ENCODE measurements around the gene ABHD14A. TPM values are rescaled to one million over a fixed set of nuclear protein-coding genes. Genes with fewer than 3 reads are reported as not detected.

Gene ABHD14A
- total RNA-seq, 1 donor from 2014 or later: 17.8 TPM

DNA sequence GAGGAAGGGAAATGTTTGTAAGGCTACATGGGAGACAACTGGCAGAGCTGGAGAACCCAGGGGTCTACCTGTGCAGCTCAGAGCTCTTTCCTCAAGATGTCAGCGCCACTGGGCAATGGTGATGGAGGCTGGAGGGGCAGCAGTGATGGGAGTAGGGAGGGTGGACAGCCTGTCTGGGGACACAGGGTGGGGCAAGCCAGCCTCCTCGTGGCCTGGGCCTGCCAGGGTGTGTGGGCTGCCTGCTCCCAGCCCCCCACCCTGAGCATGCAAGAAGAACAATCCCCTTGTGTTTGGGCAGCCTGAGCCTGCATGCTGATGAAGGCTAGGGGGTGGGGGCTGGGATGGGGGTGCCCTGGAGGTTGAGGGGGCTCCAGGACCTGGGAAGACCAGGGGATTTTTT lies 8.8 kb upstream of the ABHD14A start:
- DNase-seq: no peak
- intact Hi-C loops (cut with DNase I): no loop called here
- Histone ChIP-seq H3K27ac (no peak overlapping the region), H3K36me3 (no peaks in the 10 kb centered on the region), H3K4me1 (peaks cover 22% of the 10 kb centered on the region), H3K27me3 (ENCODE audit: low read depth) (no peaks in the 10 kb centered on the region), H3K9me3 (no peaks in the 10 kb centered on the region), H3K4me3 (no peak overlapping the region)
- no peak for TF ChIP-seq CTCF (IDR thresholded peaks at IDR 0.05)
- ATAC-seq: no peak

DNA sequence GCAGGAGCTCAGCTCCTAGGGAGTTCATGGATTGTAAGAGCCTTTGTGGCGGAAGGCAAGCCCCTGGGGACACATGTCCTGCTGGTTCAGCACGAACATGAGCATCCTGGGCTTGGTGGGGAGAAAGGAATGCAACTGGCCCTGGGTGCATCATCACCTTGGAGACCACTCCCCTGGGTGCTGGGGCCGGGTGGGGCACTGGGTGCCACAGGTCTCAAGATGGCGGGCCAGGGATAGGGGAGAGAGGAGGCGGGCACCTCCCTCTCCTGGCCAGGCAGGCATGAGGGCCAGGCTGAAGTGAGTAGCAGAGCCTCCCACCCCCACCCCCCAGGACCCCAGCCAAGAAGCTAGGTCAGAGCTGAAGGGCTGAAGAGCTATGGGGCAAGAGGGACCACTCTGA lies 8.4 kb upstream of the ABHD14A start:
- no peak for TF ChIP-seq CTCF (IDR thresholded peaks at IDR 0.05)
- peak overlapping the region; percentile 68 for H3K4me3 ChIP-seq
- H3K36me3 ChIP-seq: no peaks in the 10 kb centered on the region
- H3K27ac ChIP-seq: no peak overlapping the region
- ATAC-seq: no peak
- H3K9me3 ChIP-seq: no peaks in the 10 kb centered on the region
- intact Hi-C loops (cut with DNase I): no loop called here
- H3K27me3 ChIP-seq (ENCODE audit: low read depth): no peaks in the 10 kb centered on the region
- H3K4me1 ChIP-seq: peaks cover 25% of the 10 kb centered on the region
- DNase-seq: no peak

DNA sequence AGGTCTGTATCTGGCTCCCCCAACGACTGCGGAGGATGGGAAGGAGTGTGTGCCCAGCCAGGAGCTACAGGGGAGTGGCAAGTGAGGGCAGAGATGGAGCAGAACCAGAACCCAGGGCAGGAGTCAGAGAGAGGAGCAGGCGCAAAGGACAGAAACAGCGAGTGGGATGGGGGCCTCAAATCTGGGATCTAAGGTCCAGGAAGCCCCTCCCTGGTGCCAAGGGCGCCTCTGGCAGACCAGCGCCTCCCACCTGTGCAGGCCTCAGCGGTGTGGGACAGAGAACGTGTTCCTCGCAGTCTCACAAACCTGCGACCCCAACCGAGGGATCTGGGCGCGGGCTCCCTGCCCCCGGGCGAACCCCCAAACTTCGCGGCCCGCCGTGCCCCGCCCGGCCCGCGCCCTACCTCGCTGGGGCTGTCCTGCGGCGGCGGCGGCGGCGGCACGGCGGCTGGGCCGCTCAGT lies 7.9 kb upstream of the ABHD14A start:
- Histone ChIP-seq H3K4me1 (peaks cover 28% of the 10 kb centered on the region), H3K27ac (peak overlapping the region; percentile 84), H3K4me3 (peak overlapping the region; percentile 68), H3K36me3 (no peaks in the 10 kb centered on the region), H3K27me3 (ENCODE audit: low read depth) (no peaks in the 10 kb centered on the region), H3K9me3 (no peaks in the 10 kb centered on the region)
- intact Hi-C loops (cut with DNase I): no loop called here
- ATAC-seq (peak in 1 of 2 donors; percentile 33), DNase-seq (no peak)
- no peak for TF ChIP-seq CTCF (IDR thresholded peaks at IDR 0.05)

GRCh38 chr3:51967384-51968169 lies 7.3 kb upstream of the ABHD14A start, which contains the start of gene PCBP4:
TSS of gene PCBP4 (minus strand) at chr3:51967454. CDS start at chr3:51961240, 6,214 bp downstream.
- DNase-seq (peak; percentile 74), ATAC-seq (peak; percentile 67 to 76)
- Histone ChIP-seq H3K4me1 (peaks cover 32% of the 10 kb centered on the region), H3K27ac (peak within 1 kb of the TSS; percentile 84), H3K36me3 (no peaks in the 10 kb centered on the region), H3K27me3 (ENCODE audit: low read depth) (no peaks in the 10 kb centered on the region), H3K4me3 (peak within 1 kb of the TSS; percentile 68), H3K9me3 (no peaks in the 10 kb centered on the region)
- intact Hi-C loops (cut with DNase I): no loop called here
- no peak for TF ChIP-seq CTCF (IDR thresholded peaks at IDR 0.05)

GRCh38 chr3:51968170-51968775 lies 6.6 kb upstream of the ABHD14A start:
- no peak for TF ChIP-seq CTCF (IDR thresholded peaks at IDR 0.05)
- intact Hi-C loops (cut with DNase I): no loop called here
- H3K27ac ChIP-seq: peak overlapping the region; percentile 84
- DNase-seq: no peak
- peaks cover 39% of the 10 kb centered on the region for H3K4me1 ChIP-seq
- no peaks in the 10 kb centered on the region for H3K27me3 ChIP-seq (ENCODE audit: low read depth)
- peak overlapping the region; percentile 68 for H3K4me3 ChIP-seq
- peak in 1 of 2 donors; percentile 20 for ATAC-seq
- H3K9me3 ChIP-seq: no peaks in the 10 kb centered on the region
- no peaks in the 10 kb centered on the region for H3K36me3 ChIP-seq

All from lower lobe of right lung (tissue), 2 donors.